HG03432 (cell line): Measurements from ENCODE around the gene CTBP1.

Experiments
- ATAC-seq: cut with Tn5 transposase; IDR thresholded peaks from one replicate; pipeline ENCODE4 v1.9.1; 2021; ENCODE audit warnings: mild to moderate bottlenecking, moderate library complexity; ENCODE audit not compliant: unreplicated experiment

Gene CTBP1

DNA sequence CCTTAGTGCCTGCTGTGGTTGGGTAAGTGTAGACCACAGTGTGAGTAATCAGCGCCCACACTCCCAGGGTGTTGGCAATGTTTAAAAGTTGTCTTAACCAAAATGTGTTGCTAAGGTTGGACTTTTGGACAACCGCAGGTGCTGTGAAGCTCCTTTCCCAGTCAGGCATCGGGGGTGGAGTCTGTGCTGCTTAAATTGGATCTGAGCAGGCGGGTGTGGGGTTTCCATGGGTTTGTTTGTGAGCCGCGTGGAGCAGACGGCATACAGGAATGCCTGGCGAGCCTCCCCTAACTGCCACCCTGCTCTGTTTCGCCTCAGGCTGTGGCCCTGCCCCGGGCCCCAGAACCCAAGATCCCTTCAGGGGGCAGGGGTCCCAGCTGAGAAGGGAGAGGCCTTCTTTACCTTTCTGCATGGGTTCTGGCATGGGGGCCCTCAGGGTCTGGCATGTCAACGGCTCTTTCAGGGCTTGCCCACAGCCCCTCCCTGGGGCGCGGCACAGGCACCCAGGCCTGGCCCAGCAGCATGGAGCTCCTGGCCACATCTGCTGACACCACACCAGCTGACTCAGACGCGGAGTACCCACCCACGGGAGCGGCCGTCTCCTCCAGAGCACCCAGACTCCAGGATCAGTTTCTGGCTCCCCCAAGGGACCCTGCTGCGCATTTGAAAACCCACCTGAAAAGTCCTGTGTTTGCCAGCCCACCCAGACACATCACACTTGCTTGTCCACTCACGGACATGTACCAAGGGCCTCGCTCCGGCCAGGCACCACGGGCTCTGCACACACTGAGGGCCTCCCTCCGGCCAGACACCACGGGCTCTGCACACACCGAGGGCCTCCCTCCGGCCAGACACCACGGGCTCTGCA is 71.4 kb downstream of the CTBP1 start:
- ATAC-seq, result no peak

DNA sequence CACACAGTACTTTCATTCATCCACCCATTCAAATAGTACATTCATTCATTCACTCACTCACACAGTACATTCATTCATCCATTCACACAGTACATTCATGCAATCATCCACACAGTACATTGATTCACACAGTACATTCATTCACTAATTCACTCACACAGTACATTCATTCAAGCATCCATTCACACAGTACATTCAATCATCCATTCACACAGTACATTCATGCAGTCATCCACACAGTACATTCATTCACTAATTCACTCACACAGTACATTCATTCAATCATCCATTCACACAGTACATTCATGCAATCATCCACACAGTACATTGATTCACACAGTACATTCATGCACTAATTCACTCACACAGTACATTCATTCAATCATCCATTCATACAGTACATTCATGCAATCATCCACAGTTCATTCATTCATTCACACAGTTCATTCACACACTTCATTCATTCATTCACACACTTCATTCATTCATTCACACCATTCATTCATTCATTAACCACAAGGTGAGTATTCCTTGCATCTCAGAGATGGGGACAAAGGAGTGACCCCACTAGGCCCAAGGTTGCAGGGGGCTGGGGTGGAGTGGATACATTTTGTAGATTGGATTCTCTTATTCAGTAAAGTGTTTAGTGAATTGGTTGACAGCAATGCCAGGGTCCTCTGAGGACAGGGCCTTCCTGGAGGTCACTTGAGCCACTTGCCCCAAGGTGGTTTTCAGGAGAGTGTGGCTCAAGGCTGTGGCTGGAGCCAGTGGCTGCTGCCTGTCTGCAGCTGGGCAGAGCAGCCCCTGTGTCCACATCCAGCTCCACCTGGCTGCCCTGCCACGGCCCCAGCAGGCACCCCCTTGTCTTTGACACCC is 72.3 kb downstream of the CTBP1 start:
- no peak for ATAC-seq

DNA sequence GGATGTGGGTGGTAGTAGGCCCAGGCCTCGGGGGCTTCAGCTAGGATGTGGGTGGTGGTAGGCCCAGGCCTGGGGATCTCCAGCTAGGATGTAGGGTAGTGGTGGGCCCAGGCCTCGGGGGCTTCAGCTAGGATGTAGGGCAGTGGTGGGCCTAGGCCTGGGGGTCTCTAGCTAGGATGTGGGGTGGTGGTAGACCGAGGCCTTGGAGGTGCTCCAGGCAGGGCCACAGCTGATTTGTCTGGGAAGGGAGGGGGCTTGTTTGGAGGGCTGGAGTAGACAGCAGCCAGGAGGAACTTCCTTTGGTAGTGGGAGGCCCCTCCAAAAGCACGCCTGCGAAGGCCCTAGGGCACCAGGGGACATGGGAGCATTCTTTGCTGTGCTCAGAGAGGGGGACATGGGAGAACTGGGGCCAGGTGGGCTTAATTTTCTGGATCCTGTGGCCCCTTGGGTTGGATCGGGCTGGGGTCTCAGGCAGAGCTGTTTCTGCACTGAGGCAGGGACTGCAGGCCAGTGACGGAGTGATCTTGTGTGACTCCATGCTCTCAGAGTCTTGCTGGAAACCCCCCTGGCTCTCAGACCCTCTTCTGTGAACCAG is 73.2 kb downstream of the CTBP1 start:
- no peak for ATAC-seq

DNA sequence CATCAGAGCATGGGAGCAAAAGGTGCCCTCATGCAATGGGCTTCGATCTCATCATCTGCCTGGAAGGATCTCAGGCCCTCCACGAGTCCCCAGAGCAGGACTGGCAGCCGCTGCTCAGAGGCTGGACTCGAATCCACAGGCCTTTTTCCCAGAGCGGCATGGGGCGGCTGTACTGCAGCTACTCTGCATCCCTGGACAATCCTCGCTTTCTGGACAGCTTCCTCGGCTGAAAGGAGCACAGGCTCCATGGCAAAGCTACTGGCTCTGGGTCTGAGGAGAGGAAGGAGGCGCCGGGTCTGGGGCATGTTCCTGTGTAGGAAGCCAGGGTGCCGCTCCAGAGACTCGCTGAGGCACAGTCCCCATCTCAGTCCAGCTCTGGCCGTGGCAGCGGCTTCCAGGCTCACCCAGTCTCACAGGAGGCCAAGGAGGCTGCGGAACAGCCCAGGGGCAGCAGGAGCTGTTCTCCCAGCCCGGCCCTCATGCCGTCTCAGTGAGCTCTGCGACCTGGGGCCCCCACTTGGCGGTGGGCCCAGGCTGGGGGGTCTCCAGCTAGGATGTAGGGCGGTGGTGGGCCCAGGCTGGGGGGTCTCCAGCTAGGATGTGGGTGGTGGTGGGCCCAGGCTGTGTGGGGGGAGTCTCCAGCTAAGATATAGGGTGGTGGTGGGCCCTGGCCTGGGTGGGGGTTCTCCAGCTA is 73.8 kb downstream of the CTBP1 start:
- ATAC-seq, result no peak

DNA sequence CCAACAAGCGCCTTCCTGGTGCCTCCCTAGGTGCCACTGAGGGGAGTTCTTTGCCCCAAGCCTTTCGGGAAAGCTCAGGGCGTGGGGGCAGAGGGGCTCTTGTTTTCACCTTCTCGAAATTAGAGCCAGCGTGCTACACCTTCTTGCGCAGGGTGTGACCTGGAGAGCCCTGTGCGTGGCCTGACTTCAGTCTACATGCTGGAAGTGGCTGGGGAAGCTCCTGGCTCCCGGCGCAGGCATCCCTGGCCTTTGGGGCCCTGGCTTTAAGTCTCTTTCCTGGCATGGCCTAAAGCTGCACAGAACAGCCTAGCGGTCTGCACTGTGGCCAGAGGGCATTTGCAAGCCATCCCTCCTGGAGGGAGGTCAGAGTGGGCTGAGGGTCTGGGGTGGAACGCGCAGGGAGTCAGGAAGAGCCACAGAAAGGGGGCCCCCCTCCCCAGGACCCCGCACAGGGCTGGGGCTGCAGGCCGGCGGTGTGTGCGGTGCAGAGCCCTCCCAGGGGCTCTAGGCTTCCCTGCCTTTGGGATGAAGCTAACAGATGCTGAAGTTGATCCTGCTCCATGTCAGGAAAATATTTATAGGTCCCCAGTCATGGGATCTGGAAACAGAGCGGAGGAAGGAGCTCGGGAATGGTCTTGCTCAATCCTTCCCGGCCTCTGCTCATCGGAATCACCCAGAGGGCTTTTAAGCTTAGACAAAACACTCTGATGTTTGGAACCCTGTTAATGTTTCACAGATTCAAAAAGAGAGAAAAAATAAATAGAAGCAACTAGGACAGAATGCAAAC is 75.8 kb downstream of the CTBP1 start:
- no peak for ATAC-seq

DNA sequence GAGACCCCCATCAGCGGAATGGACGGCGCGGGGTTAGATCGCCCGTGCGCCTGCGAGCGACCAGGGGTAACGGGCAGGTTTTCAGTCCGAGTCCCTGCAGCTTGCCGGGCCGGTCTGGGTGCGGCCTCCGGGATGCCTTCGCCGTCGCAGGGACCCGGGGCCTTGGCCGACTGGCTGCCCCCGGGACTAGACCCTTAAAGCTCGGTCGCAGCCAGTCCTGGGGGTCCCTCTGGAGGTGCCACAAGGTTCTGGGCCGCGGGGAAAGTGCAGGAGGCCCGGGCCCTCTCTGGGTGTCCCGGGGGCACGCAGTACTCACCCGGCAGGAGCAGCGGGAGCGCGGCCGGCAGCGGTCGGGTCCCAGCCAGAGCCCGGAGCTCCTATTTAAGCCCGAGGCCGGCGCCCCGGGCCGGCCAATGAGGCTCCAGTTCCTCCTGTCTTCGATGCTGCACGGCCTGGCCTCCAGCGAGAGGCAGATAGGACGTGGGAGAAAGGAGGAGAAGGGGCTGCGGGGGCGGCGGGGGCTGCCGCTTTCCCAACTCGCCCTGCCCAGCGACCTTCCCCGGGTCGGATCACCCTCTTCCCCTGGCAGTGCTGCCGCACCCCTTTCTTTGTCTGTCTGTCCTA is 76.6 kb downstream of the CTBP1 start, which contains the start of gene SPON2:
SPON2 (minus strand) TSS at position 356 of the 624 bp plus-strand sequence.
- ATAC-seq, result no peak

DNA sequence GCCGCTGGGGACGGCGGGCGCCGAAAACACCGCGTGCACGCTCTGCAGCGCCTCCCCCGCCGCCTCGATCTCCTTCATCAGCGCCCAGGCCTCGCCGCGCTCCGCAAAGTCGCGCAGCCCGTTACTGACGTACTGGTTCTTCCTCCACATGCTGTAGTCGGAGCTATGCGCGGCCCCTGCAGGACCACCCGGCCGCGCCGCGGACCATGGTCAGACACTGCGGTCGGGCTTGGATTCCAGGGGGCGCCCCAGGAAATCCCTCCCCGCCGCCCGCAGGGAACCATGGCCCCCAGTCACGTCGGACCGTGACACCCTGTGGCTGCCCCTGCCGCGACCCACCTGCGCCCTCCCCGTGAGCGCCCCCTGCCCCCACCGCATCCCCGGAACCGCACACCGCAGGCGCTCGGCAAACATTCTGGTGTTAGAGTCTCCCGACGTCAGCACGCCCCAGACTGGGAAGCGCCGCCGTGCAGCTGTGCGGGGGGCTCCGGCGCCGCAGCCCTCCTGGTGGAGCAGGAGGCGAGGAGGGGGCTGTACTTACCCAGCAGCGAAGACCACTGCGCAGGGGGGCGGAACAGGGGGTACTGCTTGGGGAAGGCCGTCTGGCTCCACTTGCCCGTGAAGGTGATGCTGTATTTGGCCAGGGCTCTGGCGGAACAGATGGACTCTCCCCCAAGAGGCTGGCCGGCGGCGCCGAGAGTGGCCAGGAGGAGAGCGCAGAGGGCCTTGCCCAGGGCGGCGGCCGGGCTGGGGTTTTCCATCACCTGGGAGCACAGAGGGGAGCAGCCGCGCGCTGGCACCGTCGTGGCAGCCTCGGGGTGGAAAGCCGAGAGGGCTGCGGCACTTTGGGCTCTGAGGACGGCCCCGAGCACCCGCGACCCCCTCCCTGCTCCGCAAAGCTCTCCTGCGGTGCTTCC is 77.4 kb downstream of the CTBP1 start:
- no peak for ATAC-seq

DNA sequence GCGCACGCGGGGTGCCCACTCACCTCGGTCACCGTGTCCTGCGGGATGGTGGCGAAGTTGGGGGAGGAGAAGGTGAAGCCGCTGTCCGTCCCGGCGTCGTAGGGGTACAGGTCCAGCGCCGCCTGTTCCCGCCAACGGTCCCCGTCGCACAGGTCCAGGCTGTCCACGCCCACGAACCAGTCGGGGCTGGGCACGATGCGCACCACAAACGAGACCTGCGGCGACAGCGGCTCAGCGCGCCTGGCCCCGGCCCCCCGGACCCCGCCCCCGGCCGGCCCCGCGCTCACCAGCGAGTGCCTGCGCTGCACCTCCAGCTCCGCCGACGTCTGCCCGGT is 78.0 kb downstream of the CTBP1 start:
- no peak for ATAC-seq

DNA sequence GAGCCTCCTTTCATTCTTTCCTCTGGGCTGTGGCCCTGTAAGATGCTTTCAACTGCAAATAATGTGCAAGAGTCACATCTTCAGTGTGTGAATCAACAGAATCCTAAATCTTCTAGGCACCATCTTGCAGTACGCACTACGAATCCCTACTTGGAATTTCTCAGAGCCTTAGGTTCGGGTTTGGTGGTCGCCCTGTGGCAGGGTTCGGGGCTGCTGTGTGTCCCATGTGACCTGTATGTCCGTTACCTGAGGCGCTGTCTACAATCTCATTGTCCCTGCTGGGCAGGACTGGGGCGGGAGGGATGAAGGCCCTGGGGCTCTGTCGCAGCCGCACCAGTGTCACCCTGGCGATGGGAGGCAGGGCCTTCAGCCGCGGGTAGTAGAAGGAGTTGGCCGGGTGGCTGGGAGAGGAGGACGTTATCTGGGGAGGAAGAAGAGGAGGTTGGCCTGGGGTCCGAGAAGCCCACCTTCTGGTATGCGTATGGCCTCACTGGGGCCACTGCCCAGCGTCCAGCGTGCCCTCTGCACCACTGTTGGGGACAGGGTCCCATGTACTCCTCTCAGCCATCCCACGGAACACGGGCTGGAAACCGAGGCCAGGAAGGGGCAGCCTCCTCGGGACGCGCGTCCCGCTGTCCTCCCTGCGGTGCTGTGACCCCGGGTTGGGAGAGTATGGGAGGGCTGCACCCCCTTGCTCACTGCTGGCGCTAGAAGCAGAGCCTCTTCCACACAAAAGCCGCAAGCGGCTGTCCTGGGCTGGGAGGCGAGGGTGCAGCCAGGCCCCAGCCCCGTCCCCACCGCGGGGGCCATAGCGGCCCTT is 78.6 kb downstream of the CTBP1 start:
- ATAC-seq, result no peak

DNA sequence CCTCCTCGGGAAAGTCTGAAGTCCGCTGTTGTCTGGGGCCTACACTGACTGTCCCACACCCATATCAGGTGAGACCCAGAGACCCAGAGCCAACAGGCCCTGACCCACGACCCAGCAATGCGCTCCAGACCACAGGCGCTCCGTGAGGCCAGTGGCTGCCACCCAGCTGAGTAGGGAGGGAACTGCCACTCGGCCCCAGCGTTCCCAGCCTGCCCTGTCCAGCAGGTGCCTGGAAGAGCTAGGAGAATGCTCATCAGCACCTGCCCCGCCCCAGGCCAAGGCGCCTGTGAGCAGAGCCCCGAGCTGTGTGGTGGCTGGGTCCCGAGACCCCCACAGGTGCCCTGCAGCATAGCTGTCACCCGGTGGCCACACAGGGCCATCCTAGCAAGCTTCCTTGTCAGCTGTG is 79.2 kb downstream of the CTBP1 start:
- ATAC-seq, result no peak

DNA sequence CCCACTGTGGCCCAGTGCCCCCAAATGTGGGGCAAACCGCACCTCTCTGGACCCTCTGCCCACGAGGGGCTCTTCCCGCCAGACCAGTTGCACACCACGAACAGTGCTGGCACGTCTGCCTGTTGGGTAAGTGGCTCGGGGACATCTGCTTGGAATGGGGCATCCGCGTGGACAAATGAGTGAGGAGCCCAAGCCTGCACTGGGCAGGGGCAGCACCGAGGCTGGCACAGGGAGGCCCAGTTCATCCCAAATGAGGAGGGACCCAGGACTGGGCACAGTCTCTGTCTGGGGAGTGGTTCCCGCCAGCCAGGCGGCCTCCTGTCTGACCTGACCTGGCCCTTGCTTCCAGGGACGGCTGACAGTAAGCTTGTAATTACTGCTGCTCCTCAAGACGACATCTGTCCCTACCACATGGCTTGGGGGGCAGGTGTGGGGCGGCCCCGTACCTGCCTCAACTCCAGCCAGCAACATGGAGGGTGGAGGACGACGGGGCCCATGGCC is 79.7 kb downstream of the CTBP1 start:
- no peak for ATAC-seq

DNA sequence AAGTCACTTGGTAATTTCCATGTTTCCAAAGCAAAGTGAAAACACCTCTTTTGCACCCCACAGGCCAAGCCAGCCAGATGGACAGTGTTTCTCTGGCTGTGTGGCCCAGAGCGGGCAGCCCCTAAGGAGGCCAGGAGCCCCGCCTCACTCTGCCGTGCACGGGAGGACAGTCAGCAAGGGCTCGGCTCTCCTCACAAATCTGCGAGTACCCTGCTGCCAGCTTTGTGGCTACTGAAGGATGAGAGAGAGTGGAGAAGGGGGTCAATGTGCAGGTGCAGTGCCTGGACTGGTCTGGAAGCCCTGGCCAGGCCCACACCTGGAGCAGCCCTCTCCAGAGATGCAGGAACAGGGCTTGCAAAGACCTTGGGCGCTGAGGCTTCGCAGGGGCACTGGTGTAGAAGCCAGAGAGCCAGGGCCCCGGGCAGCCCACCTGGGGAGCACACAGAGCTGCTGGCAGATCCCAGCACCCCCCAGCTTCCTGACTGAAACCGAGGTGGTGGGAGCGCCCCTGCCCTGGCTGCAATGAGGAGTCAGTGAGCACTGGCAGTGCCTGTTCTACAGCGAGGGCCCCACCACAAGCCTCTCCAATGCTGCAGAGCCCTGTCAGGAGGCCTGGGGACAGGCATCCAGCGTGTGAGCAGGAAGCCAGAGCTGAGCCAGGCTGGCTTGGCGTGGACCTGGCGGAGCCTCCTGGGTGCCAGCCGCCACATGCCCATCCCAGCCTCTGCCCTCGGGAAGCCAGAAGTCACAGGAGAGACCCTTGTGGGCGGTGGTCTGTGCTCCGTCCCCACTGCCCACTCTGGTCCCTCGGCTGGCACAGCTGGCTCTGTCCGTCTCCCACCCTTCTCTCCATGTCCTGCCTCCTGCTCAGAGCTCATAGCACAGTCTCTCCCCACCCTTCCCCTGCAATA is 80.5 kb downstream of the CTBP1 start:
- no peak for ATAC-seq

DNA sequence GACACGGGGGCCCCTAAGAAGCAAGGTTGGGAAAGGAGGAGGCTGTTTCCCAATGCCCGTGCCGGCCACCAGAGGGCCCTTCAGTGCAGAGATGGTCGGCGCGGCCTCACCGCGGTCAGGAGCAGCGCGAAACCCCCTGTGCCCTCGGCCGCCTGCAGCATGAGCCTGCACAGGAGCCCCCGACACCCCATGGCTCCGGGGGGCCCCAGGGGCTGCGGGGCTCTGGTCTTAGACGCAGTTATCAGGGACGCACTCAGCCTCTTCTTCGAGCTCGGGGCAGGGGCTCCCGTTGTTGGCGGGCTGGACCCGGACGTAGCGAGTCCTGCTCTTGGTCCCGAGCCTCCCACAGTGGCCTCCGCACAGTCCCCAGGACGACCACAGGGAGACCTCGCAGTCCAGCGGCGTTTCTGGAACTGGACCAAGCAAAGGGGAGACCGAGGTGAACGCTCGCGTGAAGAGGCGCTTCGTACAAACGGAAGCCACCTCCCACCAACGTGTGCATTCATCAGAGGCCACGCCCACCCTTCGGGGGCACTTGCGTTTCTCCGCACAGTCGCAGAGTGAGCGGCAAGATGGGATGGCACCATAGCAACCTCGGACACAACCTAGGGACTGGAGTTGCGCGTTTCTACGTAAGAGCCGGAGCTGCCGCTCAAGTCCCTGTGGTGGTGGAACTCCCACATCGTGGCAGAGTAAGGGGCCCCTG is 81.5 kb downstream of the CTBP1 start:
- ATAC-seq, result peak; percentile 84

DNA sequence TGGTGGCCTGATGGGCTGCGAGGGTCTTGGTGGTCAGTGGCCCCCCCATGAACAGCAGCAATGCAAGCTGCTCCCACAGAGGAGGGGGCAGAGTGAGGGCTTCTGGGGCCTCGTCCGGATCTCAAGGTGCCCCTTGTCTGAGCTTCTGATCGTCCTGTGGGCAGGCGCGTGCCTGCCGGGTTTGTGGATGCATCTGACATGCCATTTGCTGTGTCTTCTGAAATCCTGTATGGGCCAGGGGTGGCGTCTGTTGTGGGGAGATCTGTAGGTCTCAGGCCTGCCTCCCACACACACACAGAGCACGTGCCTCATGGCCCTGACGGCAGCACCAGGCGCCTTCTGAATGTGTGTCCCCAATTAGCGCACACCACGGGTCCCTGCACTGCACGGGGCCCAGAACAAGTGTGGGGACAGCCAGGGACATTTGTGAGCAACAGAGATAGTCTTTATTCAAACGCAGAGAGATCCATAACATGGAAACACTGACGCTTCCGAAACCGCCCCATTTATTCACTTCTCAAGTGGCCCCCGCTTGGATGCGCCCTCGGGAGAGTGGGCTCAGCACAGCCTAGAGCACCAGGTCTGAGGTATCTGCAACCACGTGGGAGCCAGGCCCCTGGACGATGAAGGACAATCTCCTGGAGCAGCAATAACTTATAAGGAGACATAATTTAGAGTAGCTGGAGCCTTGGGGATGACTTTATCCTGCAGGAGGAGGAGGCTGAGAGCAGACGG is 82.3 kb downstream of the CTBP1 start:
- ATAC-seq, result no peak

DNA sequence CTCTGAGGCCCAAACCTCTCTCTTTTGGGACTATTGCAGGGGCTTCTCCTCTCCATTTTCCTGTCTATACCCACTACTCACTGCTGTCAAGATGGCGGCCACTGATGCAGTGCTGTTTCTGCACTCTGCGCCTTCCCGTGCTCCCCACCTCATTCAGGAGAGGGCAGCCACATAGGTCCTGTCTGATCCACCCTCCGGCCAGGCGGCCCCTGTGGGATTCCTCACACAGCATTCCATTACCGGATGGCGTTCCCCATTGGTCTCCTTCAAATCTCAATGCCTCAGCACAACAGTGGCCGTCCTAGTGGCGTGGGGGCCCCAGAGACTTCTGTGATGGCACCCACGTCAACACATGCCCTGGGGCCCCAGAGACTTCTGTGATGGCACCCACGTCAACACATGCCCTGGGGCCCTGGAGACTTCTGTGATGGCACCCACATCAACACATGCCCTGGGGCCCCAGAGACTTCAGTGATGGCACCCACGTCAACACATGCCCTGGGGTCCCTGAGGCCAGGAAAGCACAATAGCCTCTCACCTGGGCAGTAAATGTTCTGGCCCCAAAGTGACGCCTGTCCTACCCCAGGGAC is 83.9 kb downstream of the CTBP1 start:
- no peak for ATAC-seq
